Islet of Langerhans (tissue), 1 donor: ENCODE results near the gene NKAIN4.

Experiments used
- FAIRE-seq: peaks from one replicate; lab custom pipeline; 2011; peaks lifted over from hg19 to GRCh38; lab: Jason Lieb, UNC

Gene NKAIN4

DNA sequence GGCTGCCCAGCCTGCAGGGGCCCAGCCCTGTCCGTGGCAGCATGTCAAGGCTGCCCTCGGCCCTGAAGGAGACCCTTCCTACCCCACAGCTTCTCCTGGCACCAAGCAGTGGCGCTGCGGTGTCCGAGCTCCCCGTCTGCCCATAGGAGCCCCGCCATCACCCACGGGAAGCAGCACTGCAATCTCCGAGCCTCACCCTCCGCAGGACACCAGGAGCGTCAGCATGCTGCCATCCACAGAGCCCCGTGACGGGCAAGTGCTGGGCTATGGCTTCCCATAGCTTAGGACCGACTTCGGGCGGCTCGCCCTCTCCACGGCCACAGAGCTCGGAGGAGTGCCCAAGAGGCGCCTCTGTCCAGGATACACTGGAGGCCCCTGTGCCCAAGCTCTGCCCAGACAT, 63.4 kb downstream of the NKAIN4 start:
- no peak for FAIRE-seq
